Measurements from ENCODE around the gene KCNH2.

The KCNH2 gene

GRCh38 chr7:150994141-150994837, 16.2 kb upstream of the KCNH2 start:
- no peak for DNase-seq

GRCh38 chr7:150993511-150993910, 15.4 kb upstream of the KCNH2 start:
- no peak for DNase-seq

- DNase-seq: no peak
Measured at GRCh38 chr7:150992833-150993302, 14.7 kb upstream of the KCNH2 start.

- no peak for DNase-seq
Measured at GRCh38 chr7:150992051-150992640, 14.0 kb upstream of the KCNH2 start.

- no peak for DNase-seq
Measured at GRCh38 chr7:150990416-150991186, 12.5 kb upstream of the KCNH2 start, which contains the start of gene NOS3. TSS of gene NOS3 (plus strand) at chr7:150991017. CDS start at chr7:150993804, 2,787 bp downstream.

- no peak for DNase-seq
Measured at GRCh38 chr7:150989456-150989855, 11.3 kb upstream of the KCNH2 start.

GRCh38 chr7:150988230-150989226, 10.4 kb upstream of the KCNH2 start:
- peak; percentile 61 to 71 for DNase-seq

GRCh38 chr7:150986556-150986955, 8.4 kb upstream of the KCNH2 start:
- no peak for DNase-seq

GRCh38 chr7:150986099-150986512, 8.0 kb upstream of the KCNH2 start:
- peak; percentile 56 to 69 for DNase-seq

GRCh38 chr7:150983893-150984368, 5.8 kb upstream of the KCNH2 start:
- DNase-seq: no peak

- DNase-seq: no peak
Measured at GRCh38 chr7:150982351-150982750, 4.2 kb upstream of the KCNH2 start.

GRCh38 chr7:150981644-150982043, 3.5 kb upstream of the KCNH2 start:
- no peak for DNase-seq

GRCh38 chr7:150980663-150981062, 2.5 kb upstream of the KCNH2 start:
- peak; percentile 10 to 30 for DNase-seq

- DNase-seq: no peak
Measured at GRCh38 chr7:150979713-150980390, 1.7 kb upstream of the KCNH2 start.

GRCh38 chr7:150977382-150978125, 567 bp downstream of the KCNH2 start:
- DNase-seq: peak in 1 of 2 experiments; percentile 39

- DNase-seq: peak; percentile 72 to 93
Measured at GRCh38 chr7:150976529-150977381, 1.4 kb downstream of the KCNH2 start.

- no peak for DNase-seq
Measured at GRCh38 chr7:150975536-150976319, 2.4 kb downstream of the KCNH2 start.

GRCh38 chr7:150974468-150975391, 3.4 kb downstream of the KCNH2 start:
- DNase-seq: peak; percentile 44 to 61
